Transverse colon (tissue), 4 donors: ENCODE measurements around the gene C2orf92. TPM values are rescaled to one million over a fixed set of nuclear protein-coding genes. Genes with fewer than 3 reads are reported as not detected.
A peak's percentile ranks its signal among the peaks of the same experiment; 100 is the strongest.

Source experiments
- DNase-seq: peaks from one replicate; pipeline ENCODE4 v3.0.0-alpha.2; 2019
- H3K27ac ChIP-seq, 4 donors: fragments of 200-600 bp; sonication (generic); 2 replicates each; pipeline ENCODE4 v1.5.1; 2016 to 2018; ENCODE audit warnings: inconsistent platforms in 4 of 4
- H3K27me3 ChIP-seq: fragments of 200-600 bp; sonication (generic); 2 replicates; pipeline ENCODE4 v1.5.1; 2017; ENCODE audit warnings: inconsistent platforms
- H3K36me3 ChIP-seq, 4 donors: fragments of 200-600 bp; sonication (generic); 2 replicates each; pipeline ENCODE4 v1.5.1; 2017 to 2019; ENCODE audit warnings: inconsistent platforms in 4 of 4
- H3K4me1 ChIP-seq, 4 donors: fragments of 200-600 bp; sonication (generic); 2 replicates each; pipeline ENCODE4 v1.5.1; 2017 to 2020; ENCODE audit warnings: inconsistent platforms in 4 of 4
- H3K4me3 ChIP-seq, 4 donors: fragments of 200-600 bp; sonication (generic); 1 replicate in 1 of 4; 2 replicates in 3 of 4; pipeline versions ENCODE4 v1.5.1 to v1.6.1; 2017 to 2019; ENCODE audit warnings: inconsistent platforms in 4 of 4
- H3K9me3 ChIP-seq, 2 donors: fragments of 200-600 bp; sonication (generic); 2 replicates each; pipeline ENCODE4 v1.5.1; 2017 to 2019; ENCODE audit warnings: inconsistent platforms in 2 of 2
- CTCF ChIP-seq, 5 experiments: fragments of 200-600 bp in 3 of 5; fragments of 450-650 bp in 2 of 5; sonication (generic) in 3 of 5; IDR thresholded peaks; 1 replicate in 2 of 5; 2 replicates in 3 of 5; pipeline ENCODE4 v1.5.1; 2016 to 2017; ENCODE audit warnings: antibody characterized with exemption in 5 of 5, inconsistent platforms in 3 of 5, mild to moderate bottlenecking in 2 of 5, moderate library complexity in 1 of 5
- EP300 ChIP-seq: sonication (generic); formaldehyde crosslinking; IDR thresholded peaks from one replicate; pipeline ENCODE4 v1.6.1; 2017; ENCODE audit warnings: antibody characterized with exemption, low read depth
- POLR2A ChIP-seq: fragments of 450-650 bp; IDR thresholded peaks from one replicate; pipeline ENCODE4 v1.6.1; 2016; ENCODE audit warnings: antibody characterized with exemption, mild to moderate bottlenecking, moderate library complexity
- POLR2AphosphoS5 ChIP-seq, 3 donors: sonication (generic); formaldehyde crosslinking; IDR thresholded peaks; one replicate each; pipeline ENCODE4 v1.6.1; 2016; ENCODE audit warnings: antibody characterized with exemption in 3 of 3
- WGBS, 2 donors: methylation state at CpG; one replicate each; pipeline ENCODE4 v1.1.5; 2018; ENCODE audit warnings: low coverage in 1 of 2; 5-methylcytosine and 5-hydroxymethylcytosine counted together
- in situ Hi-C, 4 donors: fragments of 200-750 bp; cut with MboI; loops; one replicate each; pipeline versions ENCODE4 v1.15.0 to v1.15.1; 2017; ENCODE audit warnings: low sequenced_read_pairs in 3 of 4, low pct_ligation_motif_present in 1 of 4, low pct_unique_long_range_greater_than_20kb in 1 of 4
- intact Hi-C: fragments of 100-400 bp; cut with DNase I; formaldehyde crosslinking; loops from one replicate; pipeline ENCODE4 v1.15.1; 2023; ENCODE audit warnings: low total_unique reads
- total RNA-seq, 4 donors: library from RNA; depleted of rRNA; stranded (reverse); fragments of >200 nt; gene quantifications; one replicate each; pipeline ENCODE4 v1.1.0, GENCODE V29; 2016

C2orf92 gene
- total RNA-seq, 4 donors from 2014 or later: 13.8 to 27.3 (median 17.9) TPM

- in situ Hi-C loops: loop anchor here in 1 of 4 donors (25.0 kb wide), 1 partner anchor 1600 kb away; no protein-coding TSS in a partner anchor
- TF ChIP-seq POLR2A (no peak), EP300 (no peak), POLR2AphosphoS5 (IDR thresholded peaks at IDR 0.05) (no peak), CTCF (IDR thresholded peaks at IDR 0.05) (no peak)
- Histone ChIP-seq H3K4me1 (peaks cover 11 to 33% (median 22%) of the 10 kb centered on the region in 4 donors), H3K27me3 (no peaks in the 10 kb centered on the region), H3K4me3 (peak overlapping the region in 3 of 4 donors; percentile 71 to 81 (median 75)), H3K9me3 (no peaks in the 10 kb centered on the region), H3K36me3 (peaks cover 0 to 10% (median 1%) of the 10 kb centered on the region in 4 donors), H3K27ac (peak overlapping the region; percentile 90 to 100 (median 97))
- DNase-seq: no peak
- intact Hi-C loops: no loop called here
- 29% methylated on average over 12 of the region's 12 CpGs; no CpG with 5 or more reads in 1 of the 2 donors for WGBS, 2 donors
These were observed 7.1 kb upstream of the C2orf92 start for GRCh38 chr2:97662386-97662894.

- Histone ChIP-seq H3K27me3 (no peaks in the 10 kb centered on the region), H3K9me3 (no peaks in the 10 kb centered on the region), H3K36me3 (peaks cover 0 to 5% (median 0%) of the 10 kb centered on the region in 4 donors), H3K4me1 (peaks cover 11 to 33% (median 22%) of the 10 kb centered on the region in 4 donors), H3K4me3 (peak overlapping the region; percentile 71 to 82 (median 78)), H3K27ac (peak overlapping the region; percentile 90 to 100 (median 97))
- in situ Hi-C loops (loop anchor here in 1 of 4 donors (25.0 kb wide), 1 partner anchor 1601 kb away; no protein-coding TSS in a partner anchor), intact Hi-C loops (no loop called here)
- TF ChIP-seq CTCF (IDR thresholded peaks at IDR 0.05): no peak
- peak; percentile 51 for TF ChIP-seq POLR2A
- TF ChIP-seq EP300: no peak
- TF ChIP-seq POLR2AphosphoS5 (IDR thresholded peaks at IDR 0.05): peak; percentile 33 to 61 (median 36)
- 1% methylated on average over 23 of the region's 24 CpGs; no CpG with 5 or more reads in 1 of the 2 donors for whole genome bisulfite sequencing, 2 donors
- peak; percentile 81 for DNase-seq
These were observed 6.5 kb upstream of the C2orf92 start for GRCh38 chr2:97662895-97663625.

GRCh38 chr2:97663626-97663961 lies 5.9 kb upstream of the C2orf92 start:
- intact Hi-C loops (no loop called here), in situ Hi-C loops (loop anchor here in 1 of 4 donors (25.0 kb wide), 1 partner anchor 1601 kb away; no protein-coding TSS in a partner anchor)
- no peaks in the 10 kb centered on the region for H3K9me3 ChIP-seq
- no peak for TF ChIP-seq EP300
- TF ChIP-seq CTCF (IDR thresholded peaks at IDR 0.05): no peak
- TF ChIP-seq POLR2AphosphoS5 (IDR thresholded peaks at IDR 0.05): no peak
- TF ChIP-seq POLR2A: no peak
- H3K36me3 ChIP-seq: no peaks in the 10 kb centered on the region
- no peak for DNase-seq
- peak overlapping the region; percentile 71 to 82 (median 78) for H3K4me3 ChIP-seq
- WGBS, 2 donors: 0% methylated on average over 18 of the region's 46 CpGs; no CpG with 5 or more reads in 1 of the 2 donors
- no peaks in the 10 kb centered on the region for H3K27me3 ChIP-seq
- peaks cover 11 to 33% (median 22%) of the 10 kb centered on the region in 4 donors for H3K4me1 ChIP-seq
- H3K27ac ChIP-seq: peak overlapping the region; percentile 90 to 100 (median 97)

GRCh38 chr2:97663962-97664635 lies 5.4 kb upstream of the C2orf92 start, which contains the start of gene ACTR1B:
Gene ACTR1B (minus strand): TSS chr2:97664044. CDS start chr2:97663890, 154 bp downstream.
- TF ChIP-seq EP300 (no peak), POLR2AphosphoS5 (IDR thresholded peaks at IDR 0.05) (peak; percentile 91 to 92 (median 91)), POLR2A (peak; percentile 93), CTCF (IDR thresholded peaks at IDR 0.05) (peak; percentile 60 to 86 (median 66))
- peak within 1 kb of the TSS; percentile 71 to 82 (median 78) for H3K4me3 ChIP-seq
- intact Hi-C loops (no loop called here), in situ Hi-C loops (loop anchor here in 1 of 4 donors (25.0 kb wide), 1 partner anchor 1602 kb away; no protein-coding TSS in a partner anchor)
- peaks cover 11 to 33% (median 22%) of the 10 kb centered on the region in 4 donors for H3K4me1 ChIP-seq
- H3K27me3 ChIP-seq: no peaks in the 10 kb centered on the region
- peak within 1 kb of the TSS; percentile 90 to 100 (median 97) for H3K27ac ChIP-seq
- no peaks in the 10 kb centered on the region for H3K36me3 ChIP-seq
- no peaks in the 10 kb centered on the region for H3K9me3 ChIP-seq
- 0 to 1% methylated on average over 10 to 40 of the region's 60 CpGs for WGBS, 2 donors
- peak; percentile 98 for DNase-seq
